Bronchial epithelial cell (primary cell): ENCODE results near the gene AP3D1. TPM values are rescaled to one million over a fixed set of nuclear protein-coding genes. Genes with fewer than 3 reads are reported as not detected.

Experiments
- DNase-seq: peaks from one replicate; pipeline ENCODE4 v3.0.0-alpha.2; 2010; ENCODE audit warnings: low read depth
- FAIRE-seq: peaks from 2 replicates; lab custom pipeline; 2011; peaks lifted over from hg19 to GRCh38; lab: Jason Lieb, UNC
- H3K27me3 ChIP-seq: 2 replicates; pipeline ENCODE4 v1.5.1; 2011; ENCODE audit warnings: low read length; ENCODE audit not compliant: control insufficient read depth, insufficient read depth
- H3K36me3 ChIP-seq: 2 replicates; pipeline ENCODE4 v1.5.1; 2011; ENCODE audit warnings: low read length; ENCODE audit not compliant: control insufficient read depth, insufficient read depth
- H3K4me3 ChIP-seq: 2 replicates; pipeline ENCODE4 v1.5.1; 2011; ENCODE audit warnings: mild to moderate bottlenecking, low read depth, low read length, control low read depth
- CTCF ChIP-seq: IDR thresholded peaks from 2 replicates; pipeline ENCODE4 v1.5.1; 2011; ENCODE audit warnings: mild to moderate bottlenecking, moderate library complexity, low read length, control low read depth, inconsistent platforms; ENCODE audit not compliant: insufficient read depth, severe bottlenecking
- total RNA-seq: library from RNA; depleted of rRNA; stranded (reverse); fragments of >200 nt; gene quantifications from 2 replicates; pipeline ENCODE4 v1.2.1, GENCODE V29; 2014

Gene AP3D1
- total RNA-seq, 1 donor from 2014 or later, result 72.1 TPM

GRCh38 chr19:2122982-2123381 lies 28.4 kb downstream of the AP3D1 start:
- DNase-seq (no peak), FAIRE-seq (no peak)
- Histone ChIP-seq H3K4me3 (no peak overlapping the region), H3K27me3 (no peaks in the 10 kb centered on the region), H3K36me3 (peaks cover 52% of the 10 kb centered on the region)
- no peak for TF ChIP-seq CTCF

- TF ChIP-seq CTCF, result no peak
- DNase-seq (no peak), FAIRE-seq (no peak)
- Histone ChIP-seq H3K4me3 (no peak overlapping the region), H3K36me3 (peaks cover 54% of the 10 kb centered on the region), H3K27me3 (no peaks in the 10 kb centered on the region)
Observed at GRCh38 chr19:2122251-2122650, 29.1 kb downstream of the AP3D1 start.

- FAIRE-seq, result no peak
- no peaks in the 10 kb centered on the region for H3K27me3 ChIP-seq
- no peak for TF ChIP-seq CTCF
- peaks cover 54% of the 10 kb centered on the region for H3K36me3 ChIP-seq
- no peak for DNase-seq
- H3K4me3 ChIP-seq, result no peak overlapping the region
Observed at GRCh38 chr19:2121416-2122051, 29.8 kb downstream of the AP3D1 start.

GRCh38 chr19:2120821-2121220 lies 30.5 kb downstream of the AP3D1 start:
- H3K36me3 ChIP-seq, result peaks cover 59% of the 10 kb centered on the region
- H3K27me3 ChIP-seq, result no peaks in the 10 kb centered on the region
- TF ChIP-seq CTCF, result no peak
- no peak for DNase-seq
- no peak for FAIRE-seq
- H3K4me3 ChIP-seq, result no peak overlapping the region

GRCh38 chr19:2119921-2120785 lies 31.2 kb downstream of the AP3D1 start:
- Histone ChIP-seq H3K27me3 (no peaks in the 10 kb centered on the region), H3K36me3 (peaks cover 62% of the 10 kb centered on the region), H3K4me3 (no peak overlapping the region)
- no peak for FAIRE-seq
- DNase-seq, result no peak
- no peak for TF ChIP-seq CTCF
